H1 (cell line): ENCODE results near the gene SLC4A11. TPM values are rescaled to one million over a fixed set of nuclear protein-coding genes. Genes with fewer than 3 reads are reported as not detected.

Experiments used
- CTCF ChIA-PET: fragments of 300-600 bp; sonication (Branson Sonifier 250); formaldehyde crosslinking; loops from one replicate; lab custom pipeline; 2021; ENCODE audit not compliant: partially characterized antibody; lab: Charles Lee
- POLR2A ChIA-PET: fragments of 300-600 bp; sonication (Branson Sonifier 250); formaldehyde crosslinking; loops from one replicate; lab custom pipeline; 2021; ENCODE audit warnings: inconsistent platforms; ENCODE audit not compliant: partially characterized antibody; lab: Charles Lee
- DNase-seq, 2 experiments: peaks; one replicate each; pipeline versions ENCODE4 v3.0.0 to v3.0.0-alpha.2; 2010 to 2022; ENCODE audit warnings: low spot score in 2 of 2, low read depth in 1 of 2, mixed read lengths in 1 of 2
- FAIRE-seq: peaks from 2 replicates; lab custom pipeline; 2011; peaks lifted over from hg19 to GRCh38; lab: Jason Lieb, UNC
- H2AFZ ChIP-seq: 2 replicates; pipeline ENCODE4 v1.8.1; 2012; ENCODE audit warnings: low read length, inconsistent platforms
- H2AK5ac ChIP-seq: 2 replicates; pipeline ENCODE4 v1.6.1; 2013; ENCODE audit warnings: low read depth, low read length
- H2BK120ac ChIP-seq: replicated peaks from 2 replicates; pipeline ENCODE3; 2013; ENCODE audit warnings: low read depth, low read length, inconsistent platforms
- H2BK12ac ChIP-seq: 2 replicates; pipeline ENCODE4 v1.6.1; 2013; ENCODE audit warnings: low read depth, low read length
- H2BK15ac ChIP-seq: 2 replicates; pipeline ENCODE4 v1.6.1; 2013; ENCODE audit warnings: low read length
- H2BK20ac ChIP-seq: 2 replicates; pipeline ENCODE4 v1.6.1; 2013; ENCODE audit warnings: low read length
- H2BK5ac ChIP-seq: 2 replicates; pipeline ENCODE4 v1.6.1; 2013; ENCODE audit warnings: low read depth, low read length
- H3K14ac ChIP-seq: 2 replicates; pipeline ENCODE4 v1.6.1; 2013; ENCODE audit warnings: inconsistent platforms; ENCODE audit not compliant: insufficient read length
- H3K18ac ChIP-seq: 2 replicates; pipeline ENCODE4 v1.6.1; 2013; ENCODE audit warnings: low read length; ENCODE audit errors: extremely low read depth
- H3K23ac ChIP-seq: 2 replicates; pipeline ENCODE4 v1.6.1; 2013; ENCODE audit warnings: inconsistent platforms; ENCODE audit not compliant: insufficient read length
- H3K23me2 ChIP-seq: 2 replicates; pipeline ENCODE4 v1.6.1; 2013; ENCODE audit warnings: low read depth, low read length
- H3K27ac ChIP-seq: 2 replicates; pipeline ENCODE4 v1.6.1; 2011; ENCODE audit warnings: low read depth, low read length, inconsistent platforms
- H3K27me3 ChIP-seq, 4 experiments: replicated peaks in 1 of 4; 1 replicate in 1 of 4; 2 replicates in 3 of 4; pipeline versions ENCODE4 v1.6.1 to v1.8.1; 2011 to 2013; ENCODE audit warnings: low read length in 3 of 4, mild to moderate bottlenecking in 3 of 4, inconsistent platforms in 2 of 4, mixed read lengths in 2 of 4, moderate library complexity in 1 of 4; ENCODE audit not compliant: control insufficient read depth in 3 of 4, insufficient read depth in 3 of 4; ENCODE audit errors: extremely low read depth in 1 of 4
- H3K36me3 ChIP-seq, 4 experiments: 2 replicates each; pipeline versions ENCODE4 v1.6.1 to v1.8.1; 2011 to 2013; ENCODE audit warnings: mild to moderate bottlenecking in 4 of 4, low read length in 3 of 4, moderate library complexity in 2 of 4, control low read depth in 1 of 4, inconsistent platforms in 1 of 4; ENCODE audit not compliant: insufficient read depth in 4 of 4, control insufficient read depth in 2 of 4
- H3K4ac ChIP-seq: replicated peaks from 2 replicates; pipeline ENCODE3; 2013; ENCODE audit warnings: low read length, low read depth, mixed read lengths, inconsistent platforms; ENCODE audit not compliant: insufficient read length
- H3K4me1 ChIP-seq, 4 experiments: replicated peaks in 1 of 4; 1 replicate in 1 of 4; 2 replicates in 3 of 4; pipeline versions ENCODE4 v1.6.1 to v1.8.1; 2011 to 2013; ENCODE audit warnings: low read length in 3 of 4, inconsistent platforms in 2 of 4, mixed read lengths in 1 of 4; ENCODE audit not compliant: insufficient read depth in 4 of 4, control insufficient read depth in 3 of 4
- H3K4me2 ChIP-seq, 2 experiments: 2 replicates each; pipeline versions ENCODE4 v1.6.1 to v1.8.1; 2011 to 2013; ENCODE audit warnings: low read depth in 2 of 2, low read length in 2 of 2, control low read depth in 1 of 2, inconsistent platforms in 1 of 2, mild to moderate bottlenecking in 1 of 2; ENCODE audit not compliant: insufficient read depth in 1 of 2
- H3K4me3 ChIP-seq, 4 experiments: fragments of 200-600, 300-600 bp in 1 of 4; sonication (generic), shearing (Covaris generic), sonication (Bioruptor Twin) in 1 of 4; 2 replicates each; pipeline versions ENCODE4 v1.5.1 to v1.8.1; 2011 to 2016; ENCODE audit warnings: low read length in 4 of 4, low read depth in 3 of 4, control low read depth in 2 of 4, inconsistent platforms in 2 of 4, mild to moderate bottlenecking in 2 of 4, mixed read lengths in 1 of 4, moderate library complexity in 1 of 4; ENCODE audit not compliant: insufficient read depth in 2 of 4; ENCODE audit errors: extremely low read depth in 1 of 4
- H3K56ac ChIP-seq: replicated peaks from 2 replicates; pipeline ENCODE3; 2013; ENCODE audit warnings: low read depth, mild to moderate bottlenecking, mixed read lengths, low read length, inconsistent platforms; ENCODE audit not compliant: insufficient read length
- H3K79me1 ChIP-seq: 2 replicates; pipeline ENCODE4 v1.6.1; 2013; ENCODE audit warnings: low read depth, low read length, control low read depth
- H3K79me2 ChIP-seq, 2 experiments: 2 replicates each; pipeline versions ENCODE4 v1.6.1 to v1.8.1; 2012 to 2013; ENCODE audit warnings: low read length in 2 of 2, mild to moderate bottlenecking in 2 of 2, inconsistent platforms in 1 of 2; ENCODE audit not compliant: insufficient read depth in 2 of 2, control insufficient read depth in 1 of 2
- H3K9ac ChIP-seq, 4 experiments: replicated peaks in 1 of 4; 1 replicate in 1 of 4; 2 replicates in 3 of 4; pipeline versions ENCODE4 v1.6.1 to v1.8.1; 2011 to 2013; ENCODE audit warnings: low read depth in 3 of 4, low read length in 3 of 4, control low read depth in 2 of 4, mild to moderate bottlenecking in 2 of 4, moderate library complexity in 2 of 4, inconsistent platforms in 1 of 4; ENCODE audit errors: extremely low read depth in 1 of 4
- H3K9me3 ChIP-seq, 2 experiments: 2 replicates each; pipeline versions ENCODE4 v1.6.1 to v1.8.1; 2012 to 2013; ENCODE audit warnings: mild to moderate bottlenecking in 2 of 2, moderate library complexity in 2 of 2, control low read depth in 1 of 2, inconsistent platforms in 1 of 2, low read depth in 1 of 2, low read length in 1 of 2, mixed read lengths in 1 of 2; ENCODE audit not compliant: insufficient read depth in 2 of 2
- H4K20me1 ChIP-seq, 2 experiments: replicated peaks in 1 of 2; 2 replicates each; pipeline versions ENCODE3 to v1.8.1; 2011 to 2013; ENCODE audit warnings: inconsistent platforms in 2 of 2, low read length in 2 of 2, mild to moderate bottlenecking in 1 of 2; ENCODE audit not compliant: insufficient read depth in 2 of 2, control insufficient read depth in 1 of 2
- H4K5ac ChIP-seq: 2 replicates; pipeline ENCODE4 v1.6.1; 2013; ENCODE audit warnings: low read length, low read depth, mixed read lengths, inconsistent platforms; ENCODE audit not compliant: insufficient read length
- H4K8ac ChIP-seq: 2 replicates; pipeline ENCODE4 v1.8.0; 2013; ENCODE audit warnings: mild to moderate bottlenecking, moderate library complexity, low read length, inconsistent platforms; ENCODE audit not compliant: insufficient read depth; ENCODE audit errors: extremely low read depth
- H4K91ac ChIP-seq: replicated peaks from 2 replicates; pipeline ENCODE3; 2013; ENCODE audit warnings: low read length, mixed read lengths, inconsistent platforms; ENCODE audit not compliant: insufficient read length
- CTBP2 ChIP-seq: IDR thresholded peaks from 2 replicates; pipeline ENCODE4 v1.7.0; 2011; ENCODE audit warnings: borderline replicate concordance, mild to moderate bottlenecking, moderate library complexity, mixed read lengths, low read length; ENCODE audit not compliant: insufficient read depth, insufficient read length
- KDM1A ChIP-seq: fragments of 200-600, 300-600 bp; sonication (generic); IDR thresholded peaks from 2 replicates; pipeline ENCODE4 v1.7.1; 2016; ENCODE audit warnings: mild to moderate bottlenecking, low read length, borderline replicate concordance
- POLR2A ChIP-seq, 2 experiments: IDR thresholded peaks; 1 replicate in 1 of 2; 2 replicates in 1 of 2; pipeline ENCODE4 v1.6.1; 2011; ENCODE audit warnings: low read depth in 2 of 2, low read length in 2 of 2, mild to moderate bottlenecking in 2 of 2; ENCODE audit errors: control extremely low read depth in 1 of 2
- TAF1 ChIP-seq: IDR thresholded peaks from 2 replicates; pipeline ENCODE4 v1.6.1; 2011; ENCODE audit warnings: mild to moderate bottlenecking, low read depth, low read length
- TCF12 ChIP-seq: IDR thresholded peaks from 2 replicates; pipeline ENCODE4 v1.6.1; 2011; ENCODE audit warnings: low read depth, mild to moderate bottlenecking, low read length
- WGBS, 2 experiments: shearing (Covaris generic) in 1 of 2; methylation state at CpG; one replicate each; pipeline versions ENCODE4 v1.1.6 to v1.1.7; 2013 to 2015; ENCODE audit warnings: low lambda C conversion rate in 2 of 2, mixed read lengths in 2 of 2, inconsistent platforms in 1 of 2, low coverage in 1 of 2, missing lambda C conversion rate in 1 of 2; ENCODE audit not compliant: insufficient replicate concordance in 2 of 2, insufficient coverage in 1 of 2, insufficient read length in 1 of 2; ENCODE audit errors: extremely low coverage in 1 of 2, missing lambda C conversion rate in 1 of 2; 5-methylcytosine and 5-hydroxymethylcytosine counted together
- polyA plus RNA-seq, 7 experiments: library from polyadenylated mRNA; depleted of rRNA in 3 of 7; stranded (reverse) in 5 of 7; unstranded in 2 of 7; fragments of >200 nt in 5 of 7; fragments of 200-250 nt in 2 of 7; gene quantifications; 1 replicate in 5 of 7; 2 replicates in 1 of 7; 4 replicates in 1 of 7; pipeline versions ENCODE4 v1.2.1 to v1.2.3, GENCODE V29; 2011 to 2013; ENCODE audit warnings: missing spikeins in 2 of 7, mixed read lengths in 2 of 7
- total RNA-seq: library from RNA; stranded (reverse); fragmentation: NEBNext Ultra II Directional; extraction: Animal tissue kit (Norgen Biotek cat#: 25700); gene quantifications from 2 replicates; pipeline ENCODE4 v1.2.1, GENCODE V29; 2021

SLC4A11 gene
- total and polyA plus RNA-seq, 2 of the 8 experiments (the other 6 are each of a cell fraction or from before 2014, with no cell fraction given): 11.9 to 32.3 TPM

DNA sequence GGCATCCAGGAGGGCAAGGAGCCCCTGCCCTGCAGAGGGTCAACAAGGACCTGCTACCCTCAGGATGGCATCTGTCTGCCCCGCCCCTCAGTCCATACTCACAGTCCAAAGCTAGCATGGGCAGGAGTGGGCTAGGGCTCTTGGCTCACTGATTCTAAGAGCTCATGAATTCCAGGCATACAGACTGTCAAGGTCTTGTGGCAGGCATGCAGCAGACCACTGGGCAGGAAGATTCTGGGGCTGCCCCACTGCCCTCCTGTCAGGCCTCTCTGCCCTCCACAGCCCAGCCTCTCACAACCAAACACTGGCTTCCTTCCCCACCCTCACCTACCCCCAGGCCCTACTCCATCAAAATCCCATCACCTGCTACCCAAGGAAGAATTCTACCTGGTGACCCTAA lies 5.6 kb upstream of the SLC4A11 start:
- no peak overlapping the region for H3K18ac ChIP-seq
- no peak overlapping the region for H3K14ac ChIP-seq
- no peak overlapping the region for H3K4ac ChIP-seq
- no peak overlapping the region for H4K91ac ChIP-seq
- whole genome bisulfite sequencing, 2 experiments: 100% methylated on average over 1 of the region's 1 CpG; no CpG with 5 or more reads in 1 of the 2 experiments
- no peak overlapping the region for H3K23ac ChIP-seq
- POLR2A ChIA-PET: interaction anchor here (0.6 to 1.5 kb wide), 2 partner anchors 38 to 189 kb away, joined by 3 read pairs; no protein-coding TSS in a partner anchor
- FAIRE-seq (no peak), DNase-seq (no peak)
- H3K27ac ChIP-seq: no peak overlapping the region
- H3K4me3 ChIP-seq: no peak overlapping the region
- no peak overlapping the region; a peak in 1 of 7 replicates for H3K9ac ChIP-seq
- H4K8ac ChIP-seq: peak overlapping the region; percentile 35; the same call in 1 of the 2 replicates
- no peak overlapping the region for H2AFZ ChIP-seq
- H3K9me3 ChIP-seq: no peaks in the 10 kb centered on the region
- TF ChIP-seq CTBP2: no peak
- no peak for TF ChIP-seq POLR2A (IDR thresholded peaks at IDR 0.05; ENCODE audit: control extremely low read depth in 1 of 2, low read depth in 2 of 2, low read length in 2 of 2)
- TF ChIP-seq TCF12: no peak
- no peak for TF ChIP-seq KDM1A
- no peak for TF ChIP-seq TAF1
- peaks cover 0 to 16% (median 4%) of the 10 kb centered on the region in 4 experiments; a peak in 4 of 7 replicates for H3K4me1 ChIP-seq
- H2BK12ac ChIP-seq: no peak overlapping the region
- no peak overlapping the region for H3K4me2 ChIP-seq
- no peaks in the 10 kb centered on the region for H3K79me2 ChIP-seq
- H3K56ac ChIP-seq: no peak overlapping the region
- no peak overlapping the region for H4K5ac ChIP-seq
- no peaks in the 10 kb centered on the region for H3K36me3 ChIP-seq
- H2BK5ac ChIP-seq: no peak overlapping the region
- H2AK5ac ChIP-seq: no peak overlapping the region
- H4K20me1 ChIP-seq: peaks cover 0 to 12% of the 10 kb centered on the region in 2 experiments
- H2BK20ac ChIP-seq: no peak overlapping the region
- H3K27me3 ChIP-seq: peaks cover 7 to 39% (median 33%) of the 10 kb centered on the region in 4 experiments
- no peak overlapping the region for H2BK120ac ChIP-seq
- CTCF ChIA-PET: interaction anchor here (0.9 to 3.1 kb wide), 3 partner anchors 26 to 452 kb away, joined by 3 to 14 read pairs (median 5); no protein-coding TSS in a partner anchor
- peaks cover 14% of the 10 kb centered on the region; the same call in 1 of the 2 replicates for H3K23me2 ChIP-seq
- no peaks in the 10 kb centered on the region for H3K79me1 ChIP-seq
- no peak overlapping the region for H2BK15ac ChIP-seq
